GM21367 (cell line): ENCODE measurements around the gene NSUN5.
"Not testable (repeated sequence)": the region's sequence is repeated elsewhere in the genome, so short reads cannot be mapped to it uniquely, and the experiment has no call there.

ENCODE experiments used
- ATAC-seq: cut with Tn5 transposase; IDR thresholded peaks from one replicate; pipeline ENCODE4 v1.9.1; 2021; ENCODE audit not compliant: unreplicated experiment

NSUN5 gene

GRCh38 chr7:73308665-73309214, at the start of gene NSUN5:
NSUN5 (minus strand) TSS chr7:73308826; CDS start chr7:73308790, 36 bp downstream.
- ATAC-seq, result peak; percentile 76

GRCh38 chr7:73356159-73356558, 47.5 kb upstream of the NSUN5 start:
- no peak for ATAC-seq

- ATAC-seq, result no peak
Observed at GRCh38 chr7:73354821-73355220, 46.2 kb upstream of the NSUN5 start.

GRCh38 chr7:73354196-73354595, 45.6 kb upstream of the NSUN5 start:
- ATAC-seq, result no peak

DNA sequence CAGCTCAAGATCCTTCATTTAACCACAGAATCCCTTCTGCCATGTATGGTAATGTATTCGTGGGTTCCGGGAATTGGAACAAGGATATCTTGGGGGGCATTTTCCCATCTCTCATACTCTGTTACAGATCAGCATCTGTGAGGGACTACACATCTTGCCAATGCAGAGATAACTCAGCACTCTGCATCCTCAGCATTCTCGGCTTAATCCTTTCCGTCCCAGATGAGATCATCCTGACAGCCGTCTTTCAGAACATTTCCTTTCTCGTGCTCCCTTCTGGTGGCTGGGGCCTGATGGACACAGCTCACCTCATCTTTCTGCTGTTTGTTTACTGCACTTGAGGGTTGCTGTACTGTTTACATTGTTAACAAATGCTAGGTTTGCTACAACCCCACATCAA, 44.6 kb upstream of the NSUN5 start:
- ATAC-seq, result no peak

GRCh38 chr7:73352784-73353183, 44.2 kb upstream of the NSUN5 start:
- ATAC-seq, result no peak

DNA sequence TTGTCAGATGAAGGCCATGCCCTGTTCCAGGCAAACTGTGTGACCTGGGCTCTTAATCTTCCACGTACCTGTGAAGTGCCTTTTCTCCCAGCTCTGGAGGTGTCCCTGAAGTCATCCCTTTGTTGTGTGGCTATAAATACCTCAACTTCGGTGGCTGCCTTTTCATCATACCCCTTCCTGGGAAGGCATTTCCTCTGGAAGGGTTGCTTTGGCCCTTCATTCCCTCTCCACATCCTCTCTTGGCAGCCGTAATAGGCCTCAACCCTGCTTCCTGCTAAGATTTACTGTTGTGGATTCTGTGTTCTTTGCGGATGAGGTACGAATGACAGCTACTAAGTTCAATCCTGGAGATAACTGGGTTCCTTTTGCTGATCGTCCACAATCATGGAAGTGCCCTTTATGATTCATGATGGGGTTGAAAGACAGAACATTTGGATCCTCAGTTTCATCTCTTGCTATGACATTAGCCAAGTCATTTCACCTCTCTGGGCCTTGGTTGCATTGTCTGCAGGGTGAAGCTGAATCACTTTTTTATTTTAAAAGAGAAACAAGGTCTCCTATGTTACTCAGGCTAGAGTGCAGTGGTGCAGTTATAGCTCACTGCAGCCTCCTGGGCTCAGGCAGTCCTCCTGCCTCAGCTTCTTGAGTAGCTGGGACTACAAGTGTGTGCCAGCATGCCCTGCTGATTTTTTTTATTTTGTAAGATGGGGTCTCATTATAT, 43.0 kb upstream of the NSUN5 start:
- ATAC-seq, result no peak

GRCh38 chr7:73350306-73351068, 41.9 kb upstream of the NSUN5 start:
- ATAC-seq, result no peak

DNA sequence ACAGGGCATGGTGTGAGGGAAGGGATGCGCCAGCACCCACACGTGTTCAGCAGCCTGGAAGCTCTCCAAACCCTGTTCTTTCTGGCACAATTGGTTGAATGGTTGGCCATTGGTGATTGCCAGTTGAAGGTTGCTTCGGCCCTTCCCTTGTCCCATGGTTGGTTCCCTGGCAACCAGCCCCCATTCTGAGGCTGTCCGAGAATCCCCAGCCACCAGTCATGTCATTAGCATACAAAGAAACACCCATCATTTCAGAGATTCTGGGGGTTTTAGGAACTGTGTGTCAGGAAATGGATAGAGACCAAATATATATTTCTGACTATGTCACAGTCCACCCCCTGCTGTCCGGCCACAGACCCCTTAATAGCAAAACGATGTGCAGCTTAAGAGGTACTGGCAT, 41.1 kb upstream of the NSUN5 start:
- no peak for ATAC-seq

DNA sequence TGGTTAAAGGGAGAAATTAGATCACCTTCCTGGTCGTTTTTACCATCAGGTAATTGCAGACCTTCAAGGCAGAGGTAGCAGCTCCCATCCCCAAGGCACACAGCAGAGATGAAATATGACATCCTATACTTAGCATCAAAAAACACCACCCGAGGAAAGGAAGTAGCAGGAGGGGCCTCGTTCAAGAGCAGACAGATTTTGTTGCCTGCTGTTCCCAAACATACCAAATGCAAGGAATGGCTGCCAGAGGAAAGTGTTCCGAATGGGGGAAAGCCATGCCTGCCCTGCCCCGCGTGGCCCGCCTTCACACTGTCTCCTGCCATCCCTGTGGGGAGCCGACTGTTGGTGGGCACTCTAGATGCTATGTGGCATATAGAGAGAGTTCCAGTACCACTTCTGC, 37.3 kb upstream of the NSUN5 start:
- ATAC-seq, result no peak

GRCh38 chr7:73345538-73345937, 36.9 kb upstream of the NSUN5 start:
- ATAC-seq, result no peak

- no peak for ATAC-seq
Observed at GRCh38 chr7:73343671-73344380, 35.2 kb upstream of the NSUN5 start.

DNA sequence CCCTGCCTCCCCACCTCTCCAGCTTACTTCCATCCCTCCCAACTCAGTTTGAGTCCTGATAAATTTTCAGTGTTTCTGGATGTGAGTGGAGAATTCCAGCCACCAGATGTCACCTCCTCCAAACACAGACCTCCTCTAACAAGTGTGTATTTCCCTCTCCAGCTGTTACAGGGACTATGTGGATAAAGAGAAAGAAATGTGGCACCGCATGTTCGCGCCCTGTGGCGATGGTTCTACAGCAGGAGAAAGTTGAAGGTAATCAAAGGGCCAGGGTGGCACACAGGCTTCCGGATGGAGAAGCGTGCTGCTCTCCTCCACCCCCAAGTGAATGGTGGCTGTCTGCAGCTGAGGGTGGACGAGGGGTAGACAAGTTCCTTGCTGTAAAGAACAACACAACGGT, 34.0 kb upstream of the NSUN5 start:
- ATAC-seq, result no peak

DNA sequence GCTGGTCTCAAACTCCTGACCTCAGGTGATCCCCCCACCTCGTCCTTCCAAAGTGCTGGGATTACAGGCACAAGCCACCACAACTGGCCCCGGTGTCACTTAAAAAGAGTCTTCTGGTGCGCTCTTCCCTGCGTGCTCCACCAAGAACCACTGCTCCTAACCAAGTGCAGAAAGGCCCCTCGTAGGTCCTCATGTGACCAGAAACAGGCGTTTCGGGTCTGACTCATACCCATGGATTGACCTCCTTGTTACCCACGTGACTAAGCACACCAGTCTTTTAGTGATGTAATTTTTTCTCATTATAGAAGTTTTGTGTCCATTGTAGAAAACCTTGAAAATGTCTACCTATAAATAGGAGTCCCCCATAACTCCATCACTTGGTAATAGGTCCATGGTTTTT, 33.3 kb upstream of the NSUN5 start:
- no peak for ATAC-seq

GRCh38 chr7:73340514-73340913, 31.9 kb upstream of the NSUN5 start:
- ATAC-seq, result no peak

DNA sequence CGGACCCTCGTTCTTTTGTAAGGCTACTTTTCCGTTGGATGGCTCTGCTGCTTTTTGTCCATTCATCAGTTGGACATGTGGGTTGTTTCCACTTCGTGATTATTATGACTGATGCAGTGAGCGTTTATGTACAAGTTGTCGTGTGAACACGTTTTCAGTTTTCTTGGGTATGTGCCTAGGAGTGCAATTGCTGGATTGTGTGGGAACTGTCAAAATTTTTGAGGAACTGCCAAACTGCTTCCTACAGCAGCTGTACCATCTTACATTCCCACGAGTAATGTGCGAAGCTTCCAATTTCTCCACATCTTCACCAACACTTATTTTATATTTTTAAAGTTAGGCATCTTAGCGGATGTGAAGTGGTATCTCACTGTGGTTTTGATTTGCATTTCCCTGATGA, 29.7 kb upstream of the NSUN5 start:
- ATAC-seq, result no peak

- no peak for ATAC-seq
Observed at GRCh38 chr7:73332447-73332846, 23.8 kb upstream of the NSUN5 start.

- ATAC-seq, result no peak
Observed at GRCh38 chr7:73330772-73331171, 22.1 kb upstream of the NSUN5 start.

GRCh38 chr7:73329861-73330581, 21.4 kb upstream of the NSUN5 start:
- ATAC-seq, result no peak

DNA sequence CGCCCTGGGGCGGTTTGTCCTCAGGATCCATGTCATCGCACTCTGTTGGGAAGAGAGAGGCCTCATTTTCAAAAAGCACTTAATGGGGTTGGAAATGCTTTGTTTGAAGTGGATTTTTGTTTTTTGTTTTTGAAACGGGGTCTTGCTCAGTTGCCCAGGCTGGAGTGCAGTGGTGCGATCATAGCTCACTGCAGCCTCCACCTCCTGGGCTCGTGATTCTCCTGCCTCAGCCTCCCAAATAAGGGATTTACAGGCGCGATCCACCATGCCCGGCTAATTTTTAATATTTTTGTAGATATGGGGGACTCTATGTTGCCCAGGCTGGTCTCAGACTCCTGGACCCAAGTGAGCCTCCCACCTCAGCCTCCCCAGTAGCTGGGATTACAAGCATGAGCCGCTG, 20.1 kb upstream of the NSUN5 start:
- ATAC-seq, result no peak

DNA sequence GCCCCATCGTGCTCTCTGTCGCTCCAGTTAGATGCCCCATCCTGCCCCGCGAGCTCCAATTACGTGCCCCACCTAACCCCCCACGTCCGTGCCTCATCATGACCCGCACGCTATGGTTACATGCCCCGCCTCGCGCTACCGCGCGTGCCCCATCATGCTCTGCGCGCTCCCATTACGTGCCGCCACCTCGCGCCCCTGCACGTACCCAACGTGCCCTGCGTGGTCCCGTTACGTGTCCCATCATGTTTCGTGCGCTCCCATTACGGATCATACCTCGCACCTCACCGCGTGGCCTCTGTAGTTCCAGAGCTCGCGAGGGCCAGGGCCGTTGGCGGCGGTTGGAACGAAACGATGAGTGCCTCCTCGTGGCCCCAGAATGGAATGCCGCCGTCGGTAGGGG, 19.3 kb upstream of the NSUN5 start, which contains the start of the genes FKBP6 and TRIM50:
TSS of gene FKBP6 (plus strand) at position 240 of the 400 bp plus-strand sequence. CDS start 268 bp downstream, outside the sequence.
TSS of gene TRIM50 (minus strand) at position 161 of the 400 bp plus-strand sequence. CDS start 3,295 bp downstream, outside the sequence.
- ATAC-seq, result not testable (repeated sequence)
